ENCODE results near the gene DTWD2.
"Not testable (repeated sequence)": the region's sequence is repeated elsewhere in the genome, so short reads cannot be mapped to it uniquely, and the experiment has no call there.

The DTWD2 gene

DNA sequence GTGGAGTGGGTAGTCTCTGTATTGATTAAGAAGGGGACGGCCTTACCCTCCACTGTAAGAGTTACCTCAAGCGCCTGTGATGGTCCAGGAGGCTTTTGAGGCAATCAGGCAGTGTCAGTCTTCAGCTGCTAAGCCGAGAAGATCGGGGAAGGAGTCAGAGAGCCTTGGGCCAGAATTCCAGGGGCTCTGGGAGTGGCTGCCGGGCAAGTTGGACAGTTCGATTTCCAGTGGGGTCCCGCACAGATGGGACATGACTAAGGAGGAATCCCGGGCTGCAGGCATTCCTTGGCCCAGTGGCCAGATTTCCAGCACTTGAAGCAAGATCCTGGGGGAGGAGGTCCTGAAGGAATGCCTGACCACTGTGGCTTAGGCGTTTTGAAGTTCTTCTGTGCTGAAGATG is 38.0 kb downstream of the DTWD2 start:
- DNase-seq (ENCODE audit: low read depth), result not testable (repeated sequence)

DNA sequence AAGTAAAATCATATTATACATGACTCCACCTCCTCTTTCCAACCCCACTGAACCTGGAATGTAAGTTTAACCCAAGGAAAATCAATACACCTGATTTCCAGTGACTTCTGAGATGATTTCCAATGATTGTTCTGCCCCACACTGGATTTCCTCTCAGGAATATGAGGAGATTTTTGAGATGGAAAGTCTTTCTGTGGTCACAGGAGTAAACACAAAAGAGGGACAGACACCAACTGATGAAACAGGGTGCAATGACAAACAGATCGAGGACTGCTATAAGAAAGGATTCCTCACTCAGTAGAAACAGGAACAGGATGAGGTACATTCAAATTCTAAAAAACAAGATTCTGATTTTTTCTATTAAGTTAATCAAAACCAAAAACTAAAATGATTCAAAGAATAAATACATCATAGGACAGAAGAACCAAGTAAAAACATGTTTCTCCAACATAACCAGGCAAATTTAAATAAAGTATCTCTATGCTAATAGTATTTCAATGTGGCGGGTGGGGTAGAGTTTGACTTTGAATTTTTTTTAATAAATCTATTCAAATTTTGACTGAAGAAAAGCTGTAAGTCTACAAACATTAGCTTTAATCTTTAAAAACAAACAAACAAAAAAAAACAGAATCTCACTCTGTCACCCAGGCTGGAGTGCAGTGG is 42.1 kb downstream of the DTWD2 start:
- no peak for DNase-seq (ENCODE audit: low read depth)

DNA sequence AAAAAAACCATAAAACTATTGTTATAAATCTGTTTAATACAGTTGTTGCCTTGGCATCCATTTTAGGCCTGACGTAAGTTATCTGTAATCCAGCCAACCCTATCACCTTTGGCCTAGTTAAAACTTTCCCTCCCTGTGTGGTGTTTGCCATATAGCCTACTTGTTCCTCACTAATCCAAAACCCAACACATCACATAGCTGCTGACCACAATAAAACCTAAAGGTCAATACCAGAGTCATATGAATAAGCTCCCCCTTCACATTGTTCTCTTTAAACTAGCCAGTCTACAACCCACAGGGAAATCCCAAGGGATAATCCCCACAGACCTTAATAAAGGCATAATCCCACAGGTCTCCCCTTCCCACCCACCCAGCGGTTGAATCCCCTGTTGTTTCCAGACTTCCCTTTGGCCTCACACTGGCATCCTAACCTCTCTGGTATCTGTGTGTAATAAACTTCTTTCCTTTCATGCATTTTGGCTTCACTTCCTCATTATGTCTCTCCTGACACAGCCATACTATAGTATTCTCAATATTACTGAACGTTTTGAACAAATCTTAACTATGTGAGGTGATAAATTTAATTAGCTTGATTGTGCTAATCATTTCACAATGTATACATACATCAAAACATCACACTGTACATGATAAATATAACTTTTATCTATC is 50.8 kb downstream of the DTWD2 start:
- DNase-seq (ENCODE audit: low read depth), result no peak

DNA sequence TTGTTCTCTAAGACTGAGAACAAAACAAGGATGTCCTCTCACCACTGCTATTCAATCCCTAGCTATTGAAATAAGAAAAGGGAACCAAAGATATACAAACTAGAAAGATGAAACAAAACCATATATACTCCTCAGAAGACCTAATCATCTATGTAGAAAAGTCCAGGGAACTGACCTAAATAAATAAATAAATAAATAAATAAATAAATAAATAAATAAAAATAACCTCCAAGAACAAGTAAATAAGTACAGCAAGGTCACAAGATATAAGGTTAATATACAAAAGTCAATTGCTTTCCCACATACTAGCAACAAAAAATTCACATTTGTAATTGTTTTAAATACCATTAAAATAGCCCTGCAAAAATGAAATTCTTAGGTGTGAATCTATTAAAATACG is 54.6 kb downstream of the DTWD2 start:
- no peak for DNase-seq (ENCODE audit: low read depth)

DNA sequence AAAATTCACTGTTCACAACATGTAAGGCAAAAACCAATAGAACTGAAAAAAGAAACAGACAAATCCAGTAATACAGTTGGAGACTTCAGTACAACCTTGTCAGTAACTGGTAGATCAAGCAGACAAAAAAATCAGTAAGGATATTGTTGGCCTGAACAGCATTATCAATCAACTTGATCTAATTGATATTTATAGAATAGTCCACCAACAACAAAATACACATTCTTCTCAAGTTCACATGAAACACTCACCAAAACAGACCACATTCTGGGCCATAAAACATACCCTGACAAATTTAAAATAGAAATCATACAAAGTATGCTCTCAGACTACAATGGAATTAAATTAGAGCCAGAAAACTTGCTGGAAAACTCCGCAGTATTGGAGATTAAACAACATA is 56.8 kb downstream of the DTWD2 start:
- DNase-seq (ENCODE audit: low read depth), result no peak

DNA sequence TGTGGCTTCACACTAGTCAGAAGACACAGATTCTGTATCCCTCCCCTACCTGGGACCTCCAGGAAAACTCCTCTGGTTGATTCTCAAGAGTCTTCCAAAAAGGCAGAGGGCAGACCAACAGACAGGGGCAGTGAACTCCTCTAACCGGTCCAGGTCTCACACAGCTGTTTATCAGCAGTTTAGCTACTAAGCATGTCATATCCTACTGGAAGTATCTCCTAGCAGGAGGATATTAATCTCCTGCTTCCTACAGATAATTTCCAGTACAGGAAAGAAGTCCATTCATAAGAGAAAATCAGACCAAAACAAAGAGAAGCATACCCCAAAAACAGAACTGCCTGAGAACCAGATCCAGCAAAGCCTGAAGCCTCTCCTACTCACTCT is 64.3 kb downstream of the DTWD2 start:
- no peak for DNase-seq (ENCODE audit: low read depth)

DNA sequence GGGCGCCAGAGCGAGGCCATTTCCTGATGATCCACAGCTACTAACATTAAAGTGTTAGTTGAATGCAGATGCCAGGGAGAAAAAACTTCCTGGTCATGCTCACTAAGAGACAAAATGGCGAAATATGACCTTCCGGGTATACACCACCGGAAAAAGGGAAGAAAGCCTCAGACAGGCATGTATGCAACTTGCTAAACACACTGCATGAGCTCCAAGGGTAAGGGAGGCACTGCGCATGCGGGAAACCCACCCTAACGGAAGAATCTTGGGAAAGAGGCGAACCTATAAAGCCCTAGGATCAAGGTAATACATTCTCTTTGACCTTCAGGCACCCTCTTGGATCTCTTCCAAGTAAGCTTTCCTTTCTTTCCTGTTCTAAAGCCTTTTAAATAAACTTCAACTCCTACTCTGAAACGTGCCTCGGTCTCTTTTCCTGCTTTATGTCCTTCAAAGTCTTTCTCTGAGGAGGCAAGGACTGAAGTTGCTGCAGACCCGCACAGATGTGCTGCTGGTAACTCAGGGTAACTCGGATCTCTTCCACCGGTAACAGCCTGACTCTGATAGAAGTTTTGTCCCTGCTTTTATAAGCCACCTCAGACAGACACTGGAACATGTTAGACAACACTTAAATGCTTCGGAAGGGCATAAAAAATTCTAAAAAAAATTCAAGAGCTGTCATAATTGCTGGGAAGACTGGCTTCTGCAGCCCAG is 64.9 kb downstream of the DTWD2 start:
- no peak for DNase-seq (ENCODE audit: low read depth)

DNA sequence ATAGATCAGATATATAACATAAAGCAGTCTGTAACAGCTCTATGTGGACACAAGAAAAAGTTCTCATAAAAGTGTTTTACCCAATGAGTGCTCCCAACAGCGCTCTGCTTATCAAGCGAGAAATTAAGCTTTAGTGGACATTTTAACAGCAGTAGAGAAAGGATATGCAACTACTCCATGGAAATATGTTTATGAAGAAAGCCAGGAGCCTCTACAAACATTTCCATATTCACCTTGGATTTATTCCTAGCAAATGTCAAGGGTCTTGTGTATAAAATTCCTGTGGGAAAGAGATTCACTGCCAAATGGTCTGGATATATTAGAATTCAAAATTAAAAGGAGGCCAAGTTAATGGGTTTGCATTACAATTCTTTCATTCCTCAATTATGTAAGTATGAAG is 66.5 kb downstream of the DTWD2 start:
- no peak for DNase-seq (ENCODE audit: low read depth)

DNA sequence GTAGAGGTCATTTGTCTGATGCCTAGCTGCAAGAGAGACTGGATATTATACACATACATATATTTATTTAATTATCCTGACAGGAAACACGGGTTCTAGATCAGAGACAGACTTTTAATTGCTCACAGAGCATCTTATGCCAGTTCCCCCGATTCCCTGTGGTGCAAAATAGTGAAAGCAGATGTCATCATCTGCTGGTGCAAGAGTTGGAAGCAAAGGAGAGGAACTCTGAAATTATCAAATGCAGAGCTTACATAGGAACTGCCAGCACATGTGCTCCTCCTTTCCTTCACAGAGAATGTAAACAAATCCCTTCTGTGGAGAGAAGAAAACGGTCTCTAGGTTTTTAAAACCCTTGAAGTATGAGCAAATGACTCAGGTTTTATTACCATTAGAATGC is 69.3 kb downstream of the DTWD2 start:
- no peak for DNase-seq (ENCODE audit: low read depth)

DNA sequence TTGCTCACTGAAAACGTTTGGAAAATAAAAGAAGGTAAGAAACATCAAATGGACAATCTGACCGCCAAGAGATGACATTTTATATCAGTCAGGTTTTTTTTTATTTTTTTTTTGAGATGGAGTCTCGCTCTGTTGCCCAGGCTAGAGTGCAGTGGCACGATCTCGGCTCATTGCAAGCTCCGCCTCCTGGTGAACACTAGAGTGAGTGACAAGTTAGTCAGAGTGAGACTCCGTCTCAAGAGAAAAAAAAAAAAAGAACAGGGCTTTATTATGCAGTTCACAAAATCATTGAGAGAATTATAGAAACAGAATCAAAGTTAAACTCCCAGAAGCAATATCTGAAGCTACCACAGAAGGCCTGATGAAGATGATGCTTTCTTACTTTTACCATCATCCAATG is 70.1 kb downstream of the DTWD2 start:
- DNase-seq (ENCODE audit: low read depth), result no peak

DNA sequence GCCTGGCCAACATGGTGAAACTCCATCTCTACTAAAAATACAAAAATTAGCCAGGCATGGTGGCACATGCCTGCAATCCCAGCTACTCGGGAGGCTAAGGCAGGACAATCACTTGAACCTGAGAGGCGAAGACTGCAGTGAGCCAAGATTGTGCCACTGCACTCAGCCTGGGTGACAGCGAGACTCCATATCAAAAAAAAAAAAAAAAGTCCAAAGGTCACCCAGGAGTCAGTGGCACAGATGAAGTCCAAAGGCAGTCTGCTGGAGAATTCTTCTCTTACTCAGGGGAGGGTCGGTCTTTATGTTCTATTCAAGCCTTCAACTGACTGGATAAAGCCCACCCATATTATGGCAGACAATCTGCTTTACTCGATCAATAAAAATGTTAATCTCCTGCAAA is 80.8 kb downstream of the DTWD2 start:
- DNase-seq (ENCODE audit: low read depth), result not testable (repeated sequence)

DNA sequence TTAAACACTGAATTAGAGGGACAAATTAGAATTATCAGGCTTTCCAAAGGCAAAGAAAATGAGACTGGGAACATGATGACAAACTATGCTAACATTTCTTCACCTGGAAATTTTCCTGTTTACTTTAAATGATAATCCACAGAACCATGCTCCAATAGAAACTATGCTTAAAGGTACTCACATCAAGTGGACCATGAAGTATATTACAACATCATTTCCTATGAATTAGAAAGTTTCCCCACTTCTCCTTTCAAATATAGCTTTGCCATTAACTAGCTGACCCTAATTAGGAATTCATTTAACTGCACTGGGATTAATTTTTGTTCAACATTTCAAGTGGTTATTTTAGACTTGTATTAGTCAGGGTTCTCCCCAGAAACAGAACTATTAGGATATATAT is 81.4 kb downstream of the DTWD2 start:
- DNase-seq (ENCODE audit: low read depth), result no peak

DNA sequence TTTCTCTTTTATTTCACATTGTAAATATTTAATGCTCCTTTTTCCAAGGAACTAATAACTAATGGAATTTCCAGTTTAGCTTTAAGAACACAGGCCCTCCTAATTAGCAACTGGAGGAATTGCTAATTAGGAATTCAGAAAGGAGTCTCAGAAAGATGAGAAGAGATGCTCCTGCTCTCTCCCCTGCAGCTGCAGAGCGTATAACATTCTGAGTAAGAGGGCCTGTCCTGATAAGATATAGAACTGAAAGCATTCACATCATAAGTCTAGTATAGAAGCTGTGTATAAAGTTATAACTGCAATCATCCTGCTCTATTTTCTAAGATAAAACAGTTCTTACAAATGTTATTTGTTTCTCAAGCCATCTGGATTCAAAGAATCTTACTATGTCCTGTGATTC is 83.2 kb downstream of the DTWD2 start:
- DNase-seq (ENCODE audit: low read depth), result no peak

DNA sequence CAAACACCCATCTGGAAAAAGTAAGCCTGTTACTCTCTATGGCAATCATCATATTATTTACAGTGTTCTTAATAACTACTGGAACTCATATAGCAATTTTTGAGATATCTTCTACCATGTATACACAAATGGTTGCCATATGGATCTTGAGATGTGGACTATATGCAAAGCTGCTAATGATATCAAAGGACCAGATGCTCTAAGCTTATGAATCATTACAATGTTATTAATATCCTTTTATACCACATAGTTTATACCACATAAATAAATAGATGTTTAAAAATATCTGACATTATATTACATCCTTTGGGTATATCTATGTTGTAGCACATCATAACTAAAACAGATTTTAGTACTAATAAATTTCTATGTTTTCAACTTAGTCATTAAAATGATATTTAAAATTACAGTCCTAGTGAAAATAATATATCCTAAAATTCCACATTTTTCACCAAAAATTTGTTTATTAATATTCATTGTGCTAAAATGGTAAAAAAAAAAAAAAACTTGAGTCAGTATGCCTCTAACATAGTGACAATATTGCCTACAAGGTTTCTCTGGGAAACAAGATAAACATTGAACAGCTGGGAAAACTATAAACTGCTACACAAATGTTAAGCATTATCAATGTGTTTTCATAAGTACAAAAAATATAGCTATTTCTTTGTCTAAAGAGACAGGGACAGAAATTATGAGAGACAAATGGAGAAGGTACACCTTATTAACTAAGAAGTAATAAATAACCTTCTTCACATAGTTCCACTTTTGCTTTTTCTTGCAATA is 85.5 kb downstream of the DTWD2 start:
- no peak for DNase-seq (ENCODE audit: low read depth)

DNA sequence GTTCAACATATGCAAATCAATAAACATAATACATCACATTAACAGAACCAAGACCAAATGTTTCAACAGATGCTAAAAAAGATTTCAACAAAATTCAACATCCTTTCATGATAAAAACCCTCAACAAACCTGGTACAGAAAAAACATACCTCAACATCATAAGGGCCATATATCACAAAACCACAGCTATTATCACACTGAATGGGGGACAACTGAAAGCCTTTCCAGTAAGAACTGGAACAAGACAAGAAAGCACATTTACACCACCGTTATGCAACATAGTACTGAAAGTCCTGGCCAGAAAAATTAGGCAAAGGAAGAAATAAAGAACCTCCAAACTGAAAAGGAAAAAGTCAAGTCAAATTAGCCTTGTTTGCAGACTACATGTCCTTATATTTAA is 93.6 kb downstream of the DTWD2 start:
- no peak for DNase-seq (ENCODE audit: low read depth)

DNA sequence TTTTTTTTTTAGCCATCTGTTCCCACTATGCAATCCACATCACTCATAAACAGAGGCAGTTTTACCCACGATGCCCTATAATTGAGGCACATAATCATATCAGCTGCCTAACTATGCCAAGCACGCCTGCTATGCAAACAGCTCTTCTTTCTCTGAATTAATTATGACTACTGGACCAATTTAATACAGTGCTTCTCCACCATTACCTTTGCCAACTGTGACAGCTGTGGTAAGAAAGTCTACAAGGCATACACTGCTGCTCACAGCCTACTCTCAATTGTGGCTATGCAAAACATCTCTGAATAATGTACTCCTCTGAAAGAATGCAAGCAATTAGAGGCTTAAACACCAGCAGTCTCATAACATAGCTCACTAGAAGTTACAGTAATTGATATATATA is 97.1 kb downstream of the DTWD2 start:
- DNase-seq (ENCODE audit: low read depth), result no peak

DNA sequence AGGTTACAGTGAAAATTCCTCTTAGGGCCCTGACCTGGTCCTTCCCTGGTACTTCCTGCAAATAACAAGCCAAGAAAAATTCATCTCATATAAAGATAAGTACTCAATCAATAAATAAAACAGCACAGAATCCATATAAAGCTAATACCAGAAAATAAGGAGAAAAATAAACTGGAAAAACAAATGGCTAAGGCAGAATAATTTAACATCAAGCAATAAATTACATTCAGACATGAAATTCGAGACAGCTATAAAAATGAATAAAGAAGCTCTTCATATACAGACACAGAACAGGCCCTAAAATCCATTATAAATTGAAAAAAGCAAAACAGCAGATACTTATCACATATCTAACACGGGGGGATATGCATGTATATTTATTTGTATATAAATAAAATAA is 99.2 kb downstream of the DTWD2 start:
- DNase-seq (ENCODE audit: low read depth), result no peak

DNA sequence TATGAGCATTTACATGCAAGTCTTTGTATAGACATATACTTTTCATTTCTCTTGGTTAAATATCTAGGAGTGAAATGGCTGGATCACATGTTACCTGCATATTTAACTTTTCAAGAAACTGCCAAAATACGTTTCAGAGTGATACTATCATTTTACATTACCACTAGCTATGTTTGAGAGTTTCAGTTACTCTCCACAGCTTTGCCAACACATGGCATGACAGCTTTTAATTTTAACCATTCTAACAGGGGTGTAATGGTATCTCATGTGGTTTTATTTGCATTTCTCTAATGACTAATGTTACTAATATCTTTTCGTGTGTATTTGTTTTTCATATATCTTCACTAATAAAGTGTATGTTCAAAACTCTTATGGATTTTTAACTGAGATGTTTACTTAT is 99.8 kb downstream of the DTWD2 start:
- no peak for DNase-seq (ENCODE audit: low read depth)

DNA sequence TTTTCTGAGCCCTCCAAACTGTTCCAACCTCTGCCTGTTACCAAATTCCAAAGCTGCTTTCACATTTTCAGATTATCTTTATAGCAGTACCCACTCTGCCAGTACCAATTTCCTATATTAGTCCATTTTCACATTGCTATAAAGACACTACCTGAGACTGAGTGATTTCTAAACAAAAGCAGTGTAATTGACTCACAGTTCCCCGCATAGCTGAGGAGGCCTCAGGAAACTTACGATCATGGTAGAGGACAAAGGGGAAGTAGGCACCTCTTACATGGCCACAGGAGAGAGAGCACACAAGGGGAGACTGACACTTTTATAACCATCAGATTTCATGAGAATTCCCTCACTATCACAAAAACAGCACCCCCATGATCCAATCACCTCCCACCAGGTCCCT is 105.0 kb downstream of the DTWD2 start:
- DNase-seq (ENCODE audit: low read depth), result no peak

DNA sequence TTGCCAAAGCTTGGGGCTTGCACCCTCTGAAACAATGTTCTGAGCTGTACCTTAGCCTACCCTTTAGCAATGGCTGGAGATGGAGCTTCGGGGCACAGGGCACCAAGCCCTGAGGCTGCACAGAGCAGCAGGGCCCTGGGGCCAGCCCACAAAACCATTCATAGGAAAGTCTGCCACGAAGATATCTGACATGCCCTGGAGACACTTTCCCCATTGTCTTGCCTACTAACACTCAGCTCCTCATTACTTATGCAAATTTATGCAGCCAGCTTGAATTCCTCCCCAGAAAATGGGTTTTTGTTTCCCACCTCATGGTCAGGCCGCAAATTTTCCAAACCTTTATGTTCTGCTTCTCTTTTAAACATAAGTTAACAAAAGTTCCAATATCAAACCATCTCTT is 105.7 kb downstream of the DTWD2 start:
- no peak for DNase-seq (ENCODE audit: low read depth)

DNA sequence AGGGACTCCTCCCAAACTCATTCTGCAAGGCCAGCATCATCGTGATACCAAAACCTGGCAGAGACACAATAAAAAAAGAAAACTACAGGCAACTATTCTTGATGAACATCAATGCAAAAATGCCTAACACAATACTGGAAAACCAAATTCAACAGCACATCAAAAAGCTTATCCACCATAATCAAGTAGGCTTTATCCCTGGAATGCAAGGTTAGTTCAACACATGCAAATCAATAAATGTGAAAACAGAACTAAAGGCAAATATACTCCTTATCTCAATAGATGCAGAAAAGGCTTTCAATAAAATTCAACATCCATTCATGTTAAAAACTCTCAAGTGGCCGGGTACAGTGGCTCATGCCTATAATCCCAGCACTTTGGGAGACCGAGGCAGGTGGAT is 111.5 kb downstream of the DTWD2 start:
- not testable (repeated sequence) for DNase-seq (ENCODE audit: low read depth)

DNA sequence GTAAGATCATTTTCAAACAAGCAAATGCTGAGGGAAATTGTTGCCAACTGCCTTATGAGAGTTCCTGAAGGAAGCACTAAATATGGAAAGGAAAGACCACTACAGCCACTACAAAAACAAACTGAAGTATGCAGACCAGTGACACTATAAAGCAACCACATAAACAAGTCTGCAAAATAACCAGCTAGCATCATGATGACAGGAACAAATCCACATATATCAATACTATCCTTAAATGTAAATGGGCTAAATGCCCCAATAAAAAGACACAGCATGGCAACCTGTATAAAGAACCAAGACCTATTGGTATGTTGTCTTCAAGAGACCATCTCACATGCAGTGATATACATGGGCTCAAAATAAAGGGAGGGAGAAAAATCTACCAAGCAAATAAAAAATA is 113.2 kb downstream of the DTWD2 start:
- no peak for DNase-seq (ENCODE audit: low read depth)

DNA sequence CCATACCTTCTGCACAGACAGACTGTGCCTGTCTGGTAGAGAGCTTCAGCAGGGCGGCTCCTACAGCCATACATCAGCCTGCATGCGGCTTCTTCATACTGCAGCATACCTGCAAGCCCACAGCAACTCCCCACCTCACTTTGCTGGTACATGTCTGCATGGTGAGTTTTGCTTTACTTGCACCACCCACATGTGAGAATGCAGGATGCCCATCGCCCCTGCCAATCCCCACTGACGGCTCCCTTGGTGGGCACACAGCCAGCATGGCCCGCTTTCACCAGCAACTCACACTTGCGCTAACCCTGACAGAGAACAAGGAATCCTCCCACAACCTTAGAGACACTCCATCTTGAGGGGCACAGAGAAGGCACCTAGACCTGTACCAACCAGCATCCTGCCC is 114.9 kb downstream of the DTWD2 start:
- DNase-seq (ENCODE audit: low read depth), result no peak
